Activated CD8-positive, alpha-beta T cell treated with anti-CD3 and anti-CD28 coated beads, Interleukin-2, amount 10 ng/mL, durations not matched to agents 7 days and 5 days (primary cell): ENCODE data around the gene GNAQ. TPM values are rescaled to one million over a fixed set of nuclear protein-coding genes. Genes with fewer than 3 reads are reported as not detected.

Experiments
- ATAC-seq: fragments of 150-1000 bp; cut with Tn5 transposase; one replicate; pipeline ENCODE4 v1.10.0; 2021; ENCODE audit warnings: moderate library complexity
- CTCF ChIA-PET: fragments of 350-600 bp; sonication (Branson Sonifier 250); formaldehyde crosslinking; loops from one replicate; lab custom pipeline; 2021; ENCODE audit warnings: antibody characterized with exemption; lab: Charles Lee
- POLR2A ChIA-PET: fragments of 350-600 bp; sonication (Branson Sonifier 250); formaldehyde crosslinking; loops from one replicate; lab custom pipeline; 2021; ENCODE audit warnings: antibody characterized with exemption; lab: Charles Lee
- DNase-seq: peaks from one replicate; pipeline ENCODE4 v3.0.0-alpha.2; 2020
- H3K27ac Mint-ChIP-seq: one replicate; pipeline ENCODE4 v1.8.0; 2021; ENCODE audit warnings: mild to moderate bottlenecking, mixed read lengths
- H3K27me3 Mint-ChIP-seq: one replicate; pipeline ENCODE4 v1.8.0; 2021; ENCODE audit warnings: low read depth, mixed read lengths
- H3K36me3 Mint-ChIP-seq: one replicate; pipeline ENCODE4 v1.8.0; 2021; ENCODE audit warnings: low read depth, mixed read lengths
- H3K4me1 Mint-ChIP-seq: one replicate; pipeline ENCODE4 v1.8.0; 2021; ENCODE audit warnings: low read depth, mixed read lengths
- H3K4me3 Mint-ChIP-seq: one replicate; pipeline ENCODE4 v1.8.0; 2021; ENCODE audit warnings: mild to moderate bottlenecking, mixed read lengths
- H3K9me3 Mint-ChIP-seq: one replicate; pipeline ENCODE4 v1.8.0; 2022; ENCODE audit warnings: mixed read lengths; ENCODE audit not compliant: insufficient read depth
- total RNA-seq, 2 experiments: library from RNA; stranded (reverse); gene quantifications; one replicate each; pipeline ENCODE4 v1.2.3, GENCODE V29; 2021

GNAQ gene
- total RNA-seq, 2 experiments from 2014 or later: 29.0 to 29.7 TPM

DNA sequence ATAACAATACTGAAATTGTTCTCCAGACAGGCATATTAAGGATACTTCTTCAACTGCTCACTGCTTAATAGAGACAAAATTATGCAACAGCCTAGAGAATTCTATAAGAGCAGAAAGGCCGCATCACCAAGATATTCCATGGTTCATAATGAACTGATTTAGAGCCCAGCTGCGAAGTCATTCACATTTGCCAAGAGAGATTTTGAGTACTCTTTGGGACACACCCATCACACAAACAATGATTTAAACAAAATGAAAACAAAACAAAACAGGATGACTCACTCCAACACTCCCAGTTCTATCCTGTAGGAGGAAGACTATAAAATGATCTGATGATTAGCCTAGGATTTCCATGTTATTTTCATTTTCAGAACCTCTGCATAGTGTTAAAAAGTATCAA lies 237.8 kb downstream of the GNAQ start:
- no peak overlapping the region for H3K27ac Mint-ChIP-seq
- no peaks in the 10 kb centered on the region for H3K27me3 Mint-ChIP-seq
- peaks cover 12% of the 10 kb centered on the region for H3K36me3 Mint-ChIP-seq
- no peak for DNase-seq
- no peaks in the 10 kb centered on the region for H3K9me3 Mint-ChIP-seq
- POLR2A ChIA-PET: no interaction called here
- CTCF ChIA-PET: interaction anchor here (1.0 kb wide), 1 partner anchor 24 kb away, joined by 4 read pairs; no protein-coding TSS in a partner anchor
- no peak for ATAC-seq
- H3K4me3 Mint-ChIP-seq: no peak overlapping the region
- H3K4me1 Mint-ChIP-seq: no peaks in the 10 kb centered on the region

DNA sequence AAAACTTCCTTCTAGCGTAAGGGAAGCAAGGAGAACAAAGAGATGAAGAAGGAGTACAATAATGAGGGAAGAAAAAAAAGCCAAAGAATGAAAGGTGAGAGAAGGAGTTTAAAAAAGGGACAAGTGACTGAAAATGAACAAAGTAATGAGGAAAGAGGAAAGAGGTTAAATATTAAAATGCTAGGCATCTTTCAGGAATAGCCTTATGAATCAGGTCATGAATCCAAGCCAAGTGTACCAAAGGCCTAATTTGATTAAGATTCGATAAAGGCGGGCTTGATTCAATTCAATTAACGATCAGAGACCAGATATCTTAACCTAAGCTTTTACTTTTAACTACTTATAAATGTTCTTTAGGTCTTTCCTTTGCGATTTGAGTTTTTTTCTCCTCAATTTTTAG lies 241.7 kb downstream of the GNAQ start:
- Mint-ChIP-seq H3K36me3 (peaks cover 15% of the 10 kb centered on the region), H3K27ac (no peak overlapping the region), H3K4me1 (no peaks in the 10 kb centered on the region), H3K4me3 (no peak overlapping the region), H3K9me3 (no peaks in the 10 kb centered on the region), H3K27me3 (no peaks in the 10 kb centered on the region)
- POLR2A ChIA-PET: interaction anchor here (0.7 kb wide), 1 partner anchor 235 kb away, joined by 3 read pairs; no protein-coding TSS in a partner anchor
- CTCF ChIA-PET: interaction anchor here (1.5 kb wide), 1 partner anchor 51 kb away, joined by 3 read pairs; no protein-coding TSS in a partner anchor
- DNase-seq (no peak), ATAC-seq (no peak)

DNA sequence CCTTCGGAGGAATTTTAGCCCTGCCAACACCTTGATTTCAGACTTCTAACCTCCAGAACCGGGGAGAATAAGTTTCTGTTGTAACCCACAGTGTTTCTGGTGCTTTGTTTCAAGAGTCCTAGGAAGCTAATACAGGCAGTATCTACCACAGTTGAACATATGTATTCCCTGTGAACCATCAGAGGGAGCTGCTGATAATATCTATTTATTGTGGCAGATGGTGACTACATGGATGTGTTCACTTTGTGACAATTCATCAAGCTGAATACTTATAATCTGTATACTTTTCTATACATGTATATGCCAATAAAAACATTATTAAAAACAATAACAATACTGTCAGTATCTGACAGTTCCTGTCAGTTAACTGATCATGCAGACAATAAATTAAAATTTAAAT lies 246.3 kb downstream of the GNAQ start:
- POLR2A ChIA-PET: no interaction called here

DNA sequence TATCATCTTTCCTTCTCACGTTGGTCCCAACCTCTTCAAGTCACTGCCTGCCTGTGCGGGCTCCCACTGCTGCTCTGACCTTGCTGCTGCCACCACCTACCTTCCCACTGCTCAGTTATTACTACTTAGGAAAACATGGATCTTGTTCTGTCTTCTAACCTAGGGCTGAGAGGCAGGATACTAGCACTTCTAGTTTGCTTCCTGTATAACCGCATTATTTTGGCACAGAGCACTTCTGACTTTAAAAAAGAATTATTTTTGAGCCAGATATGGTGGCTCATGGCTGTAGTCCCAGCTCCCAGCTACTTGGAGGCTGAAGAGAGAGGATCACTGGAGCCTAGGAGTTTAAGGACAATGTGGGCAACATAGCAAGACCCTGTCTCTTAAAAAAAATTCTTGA lies 248.1 kb downstream of the GNAQ start:
- ATAC-seq: no peak
- CTCF ChIA-PET: no interaction called here
- no peaks in the 10 kb centered on the region for H3K9me3 Mint-ChIP-seq
- no peak for DNase-seq
- H3K4me3 Mint-ChIP-seq: no peak overlapping the region
- H3K27me3 Mint-ChIP-seq: no peaks in the 10 kb centered on the region
- H3K27ac Mint-ChIP-seq: no peak overlapping the region
- peaks cover 18% of the 10 kb centered on the region for H3K4me1 Mint-ChIP-seq
- peaks cover 24% of the 10 kb centered on the region for H3K36me3 Mint-ChIP-seq
- POLR2A ChIA-PET: no interaction called here

More for the DNA sequence above, 246.3 kb downstream of the GNAQ start:
- Mint-ChIP-seq H3K27ac (no peak overlapping the region), H3K9me3 (no peaks in the 10 kb centered on the region), H3K4me3 (no peak overlapping the region), H3K4me1 (peaks cover under 1% of the 10 kb centered on the region), H3K27me3 (no peaks in the 10 kb centered on the region), H3K36me3 (peaks cover 14% of the 10 kb centered on the region)
- DNase-seq (no peak), ATAC-seq (no peak)
- CTCF ChIA-PET: no interaction called here

DNA sequence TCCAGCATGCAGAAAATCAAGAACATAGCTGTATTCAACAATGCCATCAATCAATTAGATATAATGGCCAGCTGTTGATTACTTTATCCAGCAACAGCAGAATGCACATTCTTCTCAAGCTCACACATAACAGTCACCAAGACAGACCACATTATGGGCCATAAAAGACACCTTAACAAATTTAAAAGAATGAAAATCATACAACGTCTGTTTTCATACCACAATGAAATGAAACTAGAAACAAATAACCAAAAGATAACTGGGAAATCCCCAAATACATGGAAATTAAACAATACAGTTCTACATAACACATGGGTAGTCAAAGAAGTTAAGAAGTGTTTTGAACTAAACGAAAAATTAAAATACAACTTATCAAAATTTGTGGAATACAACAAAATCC lies 252.6 kb downstream of the GNAQ start:
- ChIA-PET POLR2A (interaction anchor here (0.6 kb wide), 1 partner anchor 65 kb away, joined by 3 read pairs; no protein-coding TSS in a partner anchor), CTCF (interaction anchor here (0.8 to 1.0 kb wide), 2 partner anchors 26 to 63 kb away, joined by 3 read pairs; no protein-coding TSS in a partner anchor)
- H3K9me3 Mint-ChIP-seq: peaks cover 6% of the 10 kb centered on the region
- H3K4me1 Mint-ChIP-seq: peaks cover 18% of the 10 kb centered on the region
- H3K4me3 Mint-ChIP-seq: peak overlapping the region; percentile 44
- peaks cover 30% of the 10 kb centered on the region for H3K36me3 Mint-ChIP-seq
- peak overlapping the region; percentile 68 for H3K27ac Mint-ChIP-seq
- no peaks in the 10 kb centered on the region for H3K27me3 Mint-ChIP-seq
- DNase-seq (no peak), ATAC-seq (no peak)

DNA sequence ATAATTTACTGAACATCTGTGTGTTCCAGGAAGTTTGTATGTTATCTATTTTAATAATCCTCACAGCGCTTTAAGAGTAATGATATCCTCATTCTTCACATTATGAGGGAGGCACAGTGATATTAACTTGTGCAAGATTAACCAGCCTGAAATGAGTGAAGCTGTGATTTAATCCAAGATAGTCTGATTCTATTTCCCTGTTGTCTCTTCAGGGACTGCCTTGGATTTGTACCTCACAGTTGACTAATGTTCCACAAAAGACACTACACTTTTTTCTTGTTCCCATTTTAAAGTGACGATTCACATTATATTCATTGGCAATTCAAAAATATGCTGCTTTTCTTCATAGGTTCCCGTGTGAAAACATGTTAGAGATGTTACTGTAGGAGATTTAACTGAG lies 258.2 kb downstream of the GNAQ start:
- H3K27ac Mint-ChIP-seq: no peak overlapping the region
- no peak for DNase-seq
- ChIA-PET POLR2A (no interaction called here), CTCF (no interaction called here)
- no peaks in the 10 kb centered on the region for H3K27me3 Mint-ChIP-seq
- ATAC-seq: no peak
- peaks cover 6% of the 10 kb centered on the region for H3K9me3 Mint-ChIP-seq
- H3K4me3 Mint-ChIP-seq: no peak overlapping the region
- no peaks in the 10 kb centered on the region for H3K4me1 Mint-ChIP-seq
- H3K36me3 Mint-ChIP-seq: peaks cover 14% of the 10 kb centered on the region

DNA sequence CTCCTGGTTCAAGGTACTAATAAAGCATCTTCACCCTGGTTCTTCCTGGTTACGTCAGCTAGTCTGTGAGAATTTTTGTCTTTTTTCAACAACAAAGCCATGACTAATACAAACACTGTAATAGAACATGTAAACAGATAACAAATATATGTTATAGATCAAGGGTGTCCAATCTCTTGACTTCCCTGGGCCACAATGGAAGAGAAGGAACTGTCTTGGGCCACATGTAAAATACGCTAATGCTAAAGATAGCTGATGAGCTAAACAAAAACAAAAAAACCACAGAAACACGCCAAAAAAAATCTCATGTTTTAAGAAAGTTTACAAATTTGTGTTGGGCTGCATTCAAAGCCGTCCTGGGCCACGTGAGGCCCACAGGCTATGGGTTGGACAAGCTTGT lies 259.0 kb downstream of the GNAQ start:
- CTCF ChIA-PET: no interaction called here
- no peak overlapping the region for H3K4me3 Mint-ChIP-seq
- DNase-seq: no peak
- peaks cover 9% of the 10 kb centered on the region for H3K36me3 Mint-ChIP-seq
- no peaks in the 10 kb centered on the region for H3K27me3 Mint-ChIP-seq
- H3K9me3 Mint-ChIP-seq: peaks cover 3% of the 10 kb centered on the region
- H3K27ac Mint-ChIP-seq: no peak overlapping the region
- POLR2A ChIA-PET: no interaction called here
- H3K4me1 Mint-ChIP-seq: no peaks in the 10 kb centered on the region
- ATAC-seq: no peak

DNA sequence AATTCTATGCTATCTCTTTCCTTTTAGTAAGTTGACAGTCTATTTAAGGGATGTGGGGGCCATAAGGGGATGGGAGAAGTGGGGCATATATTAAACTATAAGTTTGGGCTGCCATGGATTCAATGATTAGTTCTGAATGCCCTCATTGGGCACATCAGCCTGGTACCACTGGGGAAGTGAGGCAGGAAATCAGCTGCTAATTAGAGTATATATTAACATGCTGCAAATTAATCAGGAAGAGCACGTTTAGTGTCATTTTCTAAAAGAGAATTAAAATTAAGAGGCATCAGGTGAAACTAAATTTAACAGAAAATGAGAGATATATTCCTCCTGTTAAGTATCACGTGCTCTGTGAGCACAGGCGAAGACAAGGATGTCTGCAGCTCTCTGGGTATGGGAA lies 260.4 kb downstream of the GNAQ start:
- Mint-ChIP-seq H3K4me1 (no peaks in the 10 kb centered on the region), H3K36me3 (peaks cover 8% of the 10 kb centered on the region), H3K27ac (no peak overlapping the region), H3K27me3 (no peaks in the 10 kb centered on the region), H3K4me3 (no peak overlapping the region), H3K9me3 (no peaks in the 10 kb centered on the region)
- ATAC-seq: no peak
- DNase-seq: no peak
- ChIA-PET CTCF (interaction anchor here (0.8 to 1.4 kb wide), 2 partner anchors 20 to 314 kb away, joined by 3 read pairs; no protein-coding TSS in a partner anchor), POLR2A (interaction anchor here (0.6 to 0.9 kb wide), 2 partner anchors 11 to 166 kb away, joined by 3 to 4 read pairs; no protein-coding TSS in a partner anchor)

DNA sequence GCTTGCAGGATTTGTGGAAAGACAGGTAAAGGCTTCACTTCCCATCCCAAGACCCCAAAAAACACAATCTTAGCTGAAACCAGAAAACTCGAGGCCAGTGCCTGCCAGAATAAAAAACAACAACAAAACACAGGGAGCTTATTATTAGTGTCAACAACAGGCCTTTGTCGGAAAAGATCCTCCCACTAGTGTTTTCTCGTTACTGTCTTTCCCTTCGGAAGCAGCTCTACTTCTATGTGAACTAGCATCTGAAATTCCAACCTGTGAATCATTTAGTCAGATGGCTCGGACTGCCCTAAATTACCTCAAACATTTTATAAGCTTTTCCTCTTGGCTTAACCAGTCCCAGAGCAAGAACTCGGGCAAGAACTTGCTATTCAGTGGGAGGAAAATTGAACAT lies 261.3 kb downstream of the GNAQ start:
- DNase-seq (no peak), ATAC-seq (no peak)
- Mint-ChIP-seq H3K4me3 (no peak overlapping the region), H3K9me3 (no peaks in the 10 kb centered on the region), H3K27me3 (no peaks in the 10 kb centered on the region), H3K4me1 (no peaks in the 10 kb centered on the region), H3K27ac (no peak overlapping the region), H3K36me3 (peaks cover 6% of the 10 kb centered on the region)
- CTCF ChIA-PET: no interaction called here
- POLR2A ChIA-PET: no interaction called here

DNA sequence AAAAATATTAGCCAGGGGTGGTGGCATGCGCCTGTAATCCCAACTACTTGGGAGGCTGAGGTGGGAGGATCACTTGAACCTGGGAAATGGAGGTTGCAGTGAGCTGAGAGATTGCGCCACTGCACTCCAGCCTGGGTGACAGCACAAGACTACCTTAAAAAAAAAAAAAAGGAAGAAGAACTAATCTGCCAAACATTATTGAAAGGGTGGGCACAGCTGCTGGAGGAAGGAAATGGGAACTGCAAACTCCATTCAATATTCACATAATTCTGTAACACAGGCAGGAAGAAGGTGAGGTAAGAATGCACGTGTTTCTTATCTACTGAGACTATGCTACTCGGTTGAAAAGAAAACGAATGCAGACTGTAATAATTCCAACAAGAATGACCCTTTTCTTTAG lies 262.4 kb downstream of the GNAQ start:
- H3K27ac Mint-ChIP-seq: no peak overlapping the region
- POLR2A ChIA-PET: no interaction called here
- H3K9me3 Mint-ChIP-seq: no peaks in the 10 kb centered on the region

DNA sequence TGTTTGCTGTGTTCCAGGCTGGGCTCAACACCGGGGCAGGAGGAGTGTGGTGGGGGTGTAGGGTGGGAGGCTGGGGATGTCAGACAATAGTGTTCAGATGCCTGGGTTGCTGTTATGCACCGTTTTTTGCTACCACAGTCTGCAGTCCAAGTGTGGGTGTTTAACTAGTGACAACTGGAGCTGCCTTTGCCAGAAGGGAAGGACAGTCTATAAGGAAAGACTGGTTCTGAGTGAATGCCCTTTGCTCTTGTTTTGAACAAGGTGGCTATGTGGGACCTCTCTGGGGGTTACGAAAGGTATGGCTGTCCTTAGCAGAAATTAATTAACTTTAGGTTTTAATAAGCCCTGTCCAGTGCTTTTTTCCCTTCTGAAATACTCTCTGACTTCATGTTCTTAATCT lies 265.0 kb downstream of the GNAQ start:
- Mint-ChIP-seq H3K27me3 (no peaks in the 10 kb centered on the region), H3K27ac (no peak overlapping the region), H3K4me3 (no peak overlapping the region), H3K4me1 (no peaks in the 10 kb centered on the region), H3K36me3 (peaks cover 8% of the 10 kb centered on the region), H3K9me3 (no peaks in the 10 kb centered on the region)
- ChIA-PET POLR2A (no interaction called here), CTCF (interaction anchor here (1.1 to 3.5 kb wide), 3 partner anchors 14 to 333 kb away, joined by 3 to 12 read pairs (median 11); no protein-coding TSS in a partner anchor)
- DNase-seq (no peak), ATAC-seq (no peak)

More for the DNA sequence above, 262.4 kb downstream of the GNAQ start:
- Mint-ChIP-seq H3K4me1 (no peaks in the 10 kb centered on the region), H3K36me3 (peaks cover 8% of the 10 kb centered on the region), H3K4me3 (no peak overlapping the region), H3K27me3 (no peaks in the 10 kb centered on the region)
- no peak for ATAC-seq
- CTCF ChIA-PET: no interaction called here
- DNase-seq: no peak

DNA sequence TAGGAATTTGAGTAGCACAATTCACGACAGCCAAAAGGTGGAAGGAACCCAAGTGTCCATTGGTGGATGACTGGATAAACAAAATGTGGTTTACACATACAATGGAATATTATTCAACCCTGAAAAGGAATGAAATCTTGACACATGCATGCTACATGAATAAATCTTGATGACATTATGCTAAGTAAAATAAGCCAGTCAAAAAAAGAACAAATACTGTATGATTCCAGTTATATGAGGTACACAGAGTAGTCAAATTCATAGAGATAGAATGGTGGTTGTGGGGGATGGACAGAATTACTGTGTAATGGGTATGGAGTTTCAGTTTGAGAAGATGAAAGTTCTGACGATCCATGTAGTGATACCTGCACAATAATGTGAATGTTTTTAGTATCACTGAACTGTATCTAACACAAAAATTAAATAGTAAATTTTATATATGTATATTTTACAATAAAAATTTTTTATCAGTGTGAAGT lies 265.8 kb downstream of the GNAQ start:
- no peak for ATAC-seq
- CTCF ChIA-PET: interaction anchor here (2.5 to 3.5 kb wide), 2 partner anchors 14 to 332 kb away, joined by 11 to 12 read pairs; no protein-coding TSS in a partner anchor
- POLR2A ChIA-PET: no interaction called here

More for the DNA sequence above, 265.8 kb downstream of the GNAQ start:
- Mint-ChIP-seq H3K4me3 (no peak overlapping the region), H3K4me1 (no peaks in the 10 kb centered on the region), H3K9me3 (no peaks in the 10 kb centered on the region), H3K27ac (no peak overlapping the region), H3K36me3 (peaks cover 8% of the 10 kb centered on the region), H3K27me3 (no peaks in the 10 kb centered on the region)
- no peak for DNase-seq
